GM12874 (cell line): ENCODE measurements around the gene KCNJ15.

Experiments used
- CTCF ChIP-seq: IDR thresholded peaks from 2 replicates; pipeline ENCODE4 v1.5.1; 2011; ENCODE audit warnings: low read depth, mild to moderate bottlenecking, control low read depth, low read length, moderate library complexity; ENCODE audit not compliant: insufficient read depth

Gene KCNJ15

GRCh38 chr21:38334866-38335265 is 78.1 kb downstream of the KCNJ15 start:
- TF ChIP-seq CTCF, result no peak

GRCh38 chr21:38337793-38338192 is 81.0 kb downstream of the KCNJ15 start:
- TF ChIP-seq CTCF, result no peak

- no peak for TF ChIP-seq CTCF
These were observed 83.3 kb downstream of the KCNJ15 start for GRCh38 chr21:38340131-38340530.

GRCh38 chr21:38341546-38342012 is 84.8 kb downstream of the KCNJ15 start:
- TF ChIP-seq CTCF, result no peak

GRCh38 chr21:38342739-38343138 is 85.9 kb downstream of the KCNJ15 start:
- TF ChIP-seq CTCF, result no peak

- TF ChIP-seq CTCF, result no peak
These were observed 86.9 kb downstream of the KCNJ15 start for GRCh38 chr21:38343691-38344090.

GRCh38 chr21:38346286-38346685 is 89.5 kb downstream of the KCNJ15 start:
- no peak for TF ChIP-seq CTCF
